ENCODE measurements around the gene RNGTT.
"Not testable (repeated sequence)": the region's sequence is repeated elsewhere in the genome, so short reads cannot be mapped to it uniquely, and the experiment has no call there.

RNGTT gene

DNA sequence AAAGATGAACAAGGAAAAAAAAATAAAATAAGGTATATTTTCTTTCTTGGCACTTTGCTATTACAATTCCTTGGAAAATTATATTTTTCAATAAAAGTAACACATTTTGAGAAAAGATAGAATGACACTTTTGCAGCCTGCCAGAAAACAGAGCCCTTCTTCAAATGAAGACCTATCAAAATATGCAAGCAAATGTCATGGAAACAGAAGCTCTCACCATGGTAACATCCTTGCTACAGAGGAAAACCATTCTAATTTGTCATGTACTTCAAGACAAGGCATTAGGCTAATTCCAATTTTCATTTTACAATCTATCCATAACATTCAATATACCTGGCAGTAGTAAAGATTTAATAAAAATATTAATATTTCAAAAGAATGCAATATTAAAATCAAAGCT, 177.9 kb downstream of the RNGTT start:
- no peak for DNase-seq

DNA sequence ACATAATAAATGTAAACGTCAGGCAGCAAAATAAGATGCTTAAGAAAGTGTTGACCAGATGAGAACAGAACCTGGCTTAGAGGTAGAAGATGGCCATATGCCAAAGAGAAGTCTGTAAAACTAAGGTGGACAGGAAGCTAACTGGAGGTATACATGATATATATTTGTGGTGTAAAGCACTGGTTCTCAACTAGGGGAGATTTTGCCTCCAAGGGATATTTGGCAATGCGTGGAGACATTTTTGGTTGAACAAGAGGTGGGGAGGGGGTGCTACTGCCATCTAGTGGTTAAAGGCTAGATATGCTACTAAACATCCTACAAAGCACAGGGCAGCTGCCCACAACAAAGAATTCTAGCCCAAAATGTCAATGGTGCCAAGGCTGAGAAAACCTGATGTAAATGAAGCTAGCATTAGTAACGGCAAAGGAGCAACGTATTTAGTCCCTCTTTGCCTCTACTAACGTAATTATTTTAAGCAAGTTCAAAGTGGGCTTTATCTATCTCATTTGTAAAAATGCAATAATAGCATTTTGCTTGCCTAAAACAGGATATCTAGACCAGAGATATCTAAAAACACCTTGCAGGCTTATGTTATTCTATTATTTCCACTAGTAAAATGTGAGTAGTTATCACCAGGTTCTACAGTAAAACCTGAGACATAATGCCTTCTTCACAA, 182.6 kb downstream of the RNGTT start:
- DNase-seq = peak; percentile 65

GRCh38 chr6:88775866-88776571, 187.4 kb downstream of the RNGTT start:
- DNase-seq = no peak

DNA sequence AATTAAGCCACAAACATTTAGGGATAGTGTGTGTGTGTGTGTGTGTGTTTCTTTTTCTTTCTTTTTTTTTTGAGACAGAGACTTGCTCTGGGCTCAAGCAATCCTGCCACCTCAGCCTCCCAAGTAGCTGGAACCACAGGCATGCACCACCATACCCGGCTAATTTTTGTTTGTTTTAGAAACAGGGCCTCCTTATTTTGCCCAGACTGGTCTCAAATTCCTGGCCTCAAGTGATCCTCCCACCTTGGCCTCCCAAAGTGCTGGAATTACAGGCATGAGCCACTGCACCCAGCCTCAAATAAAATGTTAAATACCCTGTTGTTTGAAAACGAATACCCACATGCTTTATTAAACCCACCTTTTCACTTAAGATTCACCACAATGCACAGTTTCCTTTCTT, 195.3 kb downstream of the RNGTT start:
- not testable (repeated sequence) for DNase-seq

GRCh38 chr6:88764081-88764480, 199.3 kb downstream of the RNGTT start:
- DNase-seq = no peak

- DNase-seq = no peak
Measured at GRCh38 chr6:88763160-88763559, 200.3 kb downstream of the RNGTT start.

DNA sequence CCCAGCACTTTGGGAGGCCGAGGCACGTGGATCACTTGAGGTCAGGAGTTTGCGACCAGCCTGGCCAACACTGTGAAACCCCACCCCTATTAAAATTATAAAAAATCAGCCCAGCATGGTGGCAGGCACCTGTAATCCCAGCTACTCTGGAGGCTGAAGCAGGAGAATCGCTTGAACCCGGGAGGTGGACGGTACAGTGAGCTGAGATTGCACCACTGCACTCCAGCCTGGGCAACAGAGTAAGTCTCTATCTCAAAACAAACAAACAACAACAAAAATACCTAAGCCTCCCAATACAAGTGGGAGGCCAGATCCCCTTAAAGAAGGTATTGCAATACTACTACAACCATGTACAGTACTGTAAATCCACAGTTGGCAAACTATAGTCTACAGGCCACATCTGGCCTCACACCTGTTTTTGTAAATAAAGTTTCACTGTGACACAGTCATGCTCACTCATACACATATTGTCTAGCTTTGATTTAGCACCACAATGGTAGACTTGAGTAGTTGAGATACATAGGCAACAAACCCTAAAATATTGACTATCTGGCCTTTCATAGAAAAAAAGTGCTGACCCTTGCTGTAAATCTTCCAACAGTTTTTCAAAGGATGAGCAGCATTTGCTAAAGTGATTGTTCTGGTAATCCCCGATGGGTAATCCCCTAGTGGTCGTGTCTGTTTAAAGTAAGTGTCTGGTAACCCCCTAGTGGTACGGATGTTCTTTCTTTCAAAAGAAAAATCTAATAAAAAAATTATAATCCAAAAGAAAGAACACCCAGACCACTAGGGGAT, 202.0 kb downstream of the RNGTT start:
- DNase-seq = peak; percentile 10

GRCh38 chr6:88760091-88760490, 203.3 kb downstream of the RNGTT start:
- no peak for DNase-seq

- DNase-seq = no peak
Measured at GRCh38 chr6:88750936-88751335, 212.5 kb downstream of the RNGTT start.

DNA sequence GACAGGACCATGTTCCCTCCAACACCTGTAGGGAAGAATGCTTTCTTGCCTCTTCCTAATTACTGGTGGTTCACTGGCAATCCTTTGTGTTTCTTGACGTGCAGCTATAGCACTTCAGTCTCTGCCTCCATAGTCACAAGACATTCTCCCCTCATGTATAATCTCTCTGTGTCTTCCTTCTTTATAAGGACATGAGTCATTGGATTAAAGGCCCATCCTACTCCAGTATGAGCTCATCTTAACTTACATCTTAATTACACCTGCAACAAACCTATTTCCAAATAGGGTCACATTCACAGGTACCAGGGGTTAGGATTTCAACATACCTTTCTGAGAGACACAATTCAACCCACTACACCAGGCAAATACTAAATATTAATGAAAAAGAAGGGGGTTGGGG, 213.6 kb downstream of the RNGTT start:
- no peak for DNase-seq

GRCh38 chr6:88748141-88748540, 215.3 kb downstream of the RNGTT start:
- no peak for DNase-seq

- DNase-seq = no peak
Measured at GRCh38 chr6:88741939-88742338, 221.5 kb downstream of the RNGTT start.

- no peak for DNase-seq
Measured at GRCh38 chr6:88741071-88741470, 222.3 kb downstream of the RNGTT start.

DNA sequence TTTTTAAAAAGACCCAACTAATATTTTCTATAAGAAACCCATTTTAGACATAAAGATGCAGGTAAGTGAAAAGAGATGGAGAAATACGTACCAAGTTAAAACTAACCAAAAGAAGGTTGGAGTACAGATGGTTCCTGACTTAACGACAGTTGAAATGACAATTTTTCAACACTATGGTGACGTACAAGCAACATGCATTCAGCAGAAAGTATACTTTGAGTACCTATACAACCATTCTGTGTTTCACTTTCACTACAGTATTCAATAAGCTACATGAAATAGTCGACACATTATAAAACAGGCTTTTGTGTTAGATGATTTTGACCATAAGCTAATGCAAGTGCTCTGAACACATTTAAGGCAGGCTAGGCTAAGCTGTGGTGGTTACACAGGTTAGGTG, 228.9 kb downstream of the RNGTT start:
- no peak for DNase-seq

DNA sequence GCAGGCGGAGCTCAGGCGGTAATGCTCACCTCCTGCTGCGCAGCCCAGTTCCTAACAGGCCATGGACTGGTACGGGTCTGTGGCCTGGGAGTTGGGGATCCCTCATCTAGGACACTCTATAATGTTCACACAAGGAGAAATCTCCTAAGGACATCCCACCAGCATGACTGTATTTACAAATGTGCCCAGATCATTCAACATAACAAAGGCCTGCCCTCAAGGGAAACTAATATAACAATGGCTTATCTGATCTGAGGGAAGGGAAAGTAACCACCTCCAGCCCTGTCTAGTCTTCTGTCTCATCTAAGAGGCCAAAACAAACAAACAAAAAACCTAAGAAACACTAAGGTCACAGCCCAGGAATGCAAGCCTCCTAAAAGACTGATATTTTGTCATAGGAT, 232.8 kb downstream of the RNGTT start:
- no peak for DNase-seq

DNA sequence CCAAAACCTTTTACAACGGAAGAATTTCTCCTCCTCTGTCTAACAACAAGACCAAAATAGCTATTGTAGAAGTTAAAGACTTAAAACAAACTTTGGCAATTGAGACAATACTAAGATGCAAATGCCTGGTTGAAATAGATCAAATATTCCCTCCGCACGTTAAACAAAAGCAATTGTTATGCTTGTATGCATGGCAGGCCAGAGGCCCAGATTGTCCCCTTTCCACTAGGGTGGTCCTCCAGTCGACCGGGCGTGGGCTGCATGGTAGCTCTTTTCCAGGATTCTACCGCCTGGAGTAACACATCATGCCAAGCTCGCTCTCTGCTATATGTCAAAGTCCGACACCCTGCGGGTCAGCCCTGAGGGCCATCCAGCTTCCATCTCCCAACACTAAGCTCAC, 234.7 kb downstream of the RNGTT start:
- no peak for DNase-seq

DNA sequence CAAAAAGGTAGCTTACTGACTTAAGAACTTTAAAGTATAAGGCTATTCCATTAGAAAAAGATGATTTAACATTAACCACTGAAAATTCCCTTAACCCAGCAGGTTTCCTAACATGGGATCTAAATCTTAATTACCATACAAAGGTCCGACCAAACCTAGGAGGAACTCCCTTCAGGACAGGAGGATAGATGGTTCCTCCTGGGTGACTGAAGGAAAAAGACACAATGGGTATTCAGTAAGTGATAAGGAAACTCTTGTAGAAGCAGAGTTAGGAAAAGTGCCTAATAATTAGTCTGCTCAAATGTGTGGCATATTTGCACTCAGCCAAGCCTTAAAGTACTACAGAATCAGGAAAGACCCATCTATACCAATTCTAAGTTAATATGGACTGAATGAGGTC, 237.0 kb downstream of the RNGTT start:
- DNase-seq = not testable (repeated sequence)

GRCh38 chr6:88725111-88725975, 238.1 kb downstream of the RNGTT start:
- no peak for DNase-seq

DNA sequence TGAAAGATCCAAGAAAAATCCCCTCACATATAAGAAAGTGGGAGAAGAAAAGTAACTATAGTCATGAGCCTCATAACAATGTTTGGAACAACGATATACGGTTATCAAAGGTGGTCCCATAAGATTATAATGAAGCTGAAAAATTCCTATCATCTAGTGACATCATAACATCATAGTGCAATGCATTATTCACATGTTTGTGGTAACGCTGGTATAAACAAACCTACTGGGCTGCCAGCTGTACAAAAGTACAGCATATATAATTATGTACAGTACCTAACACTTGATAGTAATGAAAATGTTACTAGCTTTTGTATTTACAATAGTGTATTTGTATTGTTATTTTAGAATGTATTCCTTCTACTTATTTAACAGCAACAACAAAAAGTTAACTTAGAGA, 240.7 kb downstream of the RNGTT start:
- no peak for DNase-seq

DNA sequence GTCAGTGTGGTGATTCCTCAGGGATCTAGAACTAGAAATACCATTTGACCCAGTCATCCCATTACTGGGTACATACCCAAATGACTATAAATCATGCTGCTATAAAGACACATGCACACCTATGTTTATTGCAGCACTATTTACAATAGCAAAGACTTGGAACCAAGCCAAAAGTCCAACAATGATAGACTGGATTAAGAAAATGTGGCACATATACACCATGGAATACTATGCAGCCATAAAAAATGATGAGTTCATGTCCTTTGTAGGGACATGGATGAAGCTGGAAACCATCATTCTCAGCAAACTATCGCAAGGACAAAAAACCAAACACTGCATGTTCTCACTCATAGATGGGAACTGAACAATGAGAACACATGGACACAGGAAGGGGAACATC, 247.0 kb downstream of the RNGTT start:
- not testable (repeated sequence) for DNase-seq

GRCh38 chr6:88712243-88712936, 251.0 kb downstream of the RNGTT start:
- no peak for DNase-seq

DNA sequence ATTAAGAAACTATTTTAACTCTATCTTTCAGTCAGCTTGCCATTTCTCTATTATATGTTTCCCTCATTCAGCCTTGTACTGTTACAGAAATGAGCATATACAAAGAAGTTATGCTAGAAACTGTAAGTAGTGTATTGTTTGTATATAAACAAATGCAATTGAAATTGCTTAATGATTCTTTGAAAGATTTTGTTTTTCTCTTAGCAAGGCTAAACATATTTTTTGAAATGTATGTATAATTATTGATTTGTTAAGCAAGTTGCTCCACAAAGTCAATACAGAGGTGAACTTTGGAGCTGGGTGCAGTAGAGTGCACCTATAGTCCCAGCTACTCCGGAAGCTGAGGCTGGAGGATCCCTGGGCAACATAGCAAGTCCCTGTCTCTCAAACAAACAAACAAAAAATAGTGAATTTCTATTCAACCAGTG, 253.6 kb downstream of the RNGTT start:
- DNase-seq = no peak

Data from CD4-positive, alpha-beta T cell treated with Interleukin-4 for 4 hours (primary cell).